Tibial nerve (tissue), 3 donors: Measurements from ENCODE around the gene TULP4.

ENCODE experiments used
- POLR2A ChIP-seq, 2 donors: fragments of 450-650 bp; IDR thresholded peaks; one replicate each; pipeline ENCODE4 v1.6.1; 2017; ENCODE audit warnings: antibody characterized with exemption in 2 of 2, mild to moderate bottlenecking in 2 of 2, moderate library complexity in 2 of 2
- TF ChIP-seq, protein P1 (sequence below), 5 experiments: fragments of 200-600 bp in 3 of 5; fragments of 450-650 bp in 2 of 5; sonication (generic) in 3 of 5; IDR thresholded peaks; one replicate each; pipeline ENCODE4 v1.5.1; 2016 to 2019; ENCODE audit warnings: antibody characterized with exemption in 5 of 5, mild to moderate bottlenecking in 3 of 5, moderate library complexity in 2 of 5

DNA sequence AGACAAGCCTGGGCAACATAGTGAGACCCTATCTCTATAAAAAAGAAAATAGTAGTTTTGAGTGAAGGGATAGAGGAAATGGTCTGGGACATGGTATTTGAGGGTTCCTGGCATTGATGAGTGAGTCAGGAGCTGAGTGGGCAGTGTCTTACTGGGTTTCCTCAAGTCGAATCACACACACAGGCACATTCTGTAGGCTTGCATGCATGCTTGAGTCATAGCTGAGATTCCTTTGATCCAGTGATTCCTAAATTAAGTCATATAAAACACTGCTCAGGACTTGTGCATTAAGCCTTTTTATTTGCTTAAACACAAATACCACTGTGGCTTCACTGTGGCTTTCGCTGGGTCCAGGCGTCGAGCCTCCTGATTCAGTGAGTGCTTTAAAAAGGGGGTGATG is 175.8 kb downstream of the TULP4 start:
- TF ChIP-seq, protein P1, sequence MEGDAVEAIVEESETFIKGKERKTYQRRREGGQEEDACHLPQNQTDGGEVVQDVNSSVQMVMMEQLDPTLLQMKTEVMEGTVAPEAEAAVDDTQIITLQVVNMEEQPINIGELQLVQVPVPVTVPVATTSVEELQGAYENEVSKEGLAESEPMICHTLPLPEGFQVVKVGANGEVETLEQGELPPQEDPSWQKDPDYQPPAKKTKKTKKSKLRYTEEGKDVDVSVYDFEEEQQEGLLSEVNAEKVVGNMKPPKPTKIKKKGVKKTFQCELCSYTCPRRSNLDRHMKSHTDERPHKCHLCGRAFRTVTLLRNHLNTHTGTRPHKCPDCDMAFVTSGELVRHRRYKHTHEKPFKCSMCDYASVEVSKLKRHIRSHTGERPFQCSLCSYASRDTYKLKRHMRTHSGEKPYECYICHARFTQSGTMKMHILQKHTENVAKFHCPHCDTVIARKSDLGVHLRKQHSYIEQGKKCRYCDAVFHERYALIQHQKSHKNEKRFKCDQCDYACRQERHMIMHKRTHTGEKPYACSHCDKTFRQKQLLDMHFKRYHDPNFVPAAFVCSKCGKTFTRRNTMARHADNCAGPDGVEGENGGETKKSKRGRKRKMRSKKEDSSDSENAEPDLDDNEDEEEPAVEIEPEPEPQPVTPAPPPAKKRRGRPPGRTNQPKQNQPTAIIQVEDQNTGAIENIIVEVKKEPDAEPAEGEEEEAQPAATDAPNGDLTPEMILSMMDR (IDR thresholded peaks at IDR 0.05), result no peak
- TF ChIP-seq POLR2A (IDR thresholded peaks at IDR 0.05), result no peak
